Hepatocyte (in vitro differentiated cells): ENCODE data around the gene EML6.

ENCODE experiments used
- EZH2 ChIP-seq: fragments of 200-600 bp; sonication (generic); IDR thresholded peaks from 2 replicates; pipeline ENCODE4 v1.6.1; 2016; ENCODE audit warnings: antibody characterized with exemption, mild to moderate bottlenecking, borderline replicate concordance
- EZH2phosphoT487 ChIP-seq: fragments of 200-600 bp; sonication (generic); IDR thresholded peaks from one replicate; pipeline ENCODE4 v1.6.1; 2018; ENCODE audit warnings: antibody characterized with exemption, mild to moderate bottlenecking, low read depth, moderate library complexity; ENCODE audit not compliant: unreplicated experiment, severe bottlenecking
- TF ChIP-seq, protein P1 (sequence below): fragments of 200-600 bp; sonication (generic); IDR thresholded peaks from 2 replicates; pipeline ENCODE4 v1.5.1; 2016; ENCODE audit warnings: antibody characterized with exemption, mild to moderate bottlenecking; ENCODE audit not compliant: poor library complexity

DNA sequence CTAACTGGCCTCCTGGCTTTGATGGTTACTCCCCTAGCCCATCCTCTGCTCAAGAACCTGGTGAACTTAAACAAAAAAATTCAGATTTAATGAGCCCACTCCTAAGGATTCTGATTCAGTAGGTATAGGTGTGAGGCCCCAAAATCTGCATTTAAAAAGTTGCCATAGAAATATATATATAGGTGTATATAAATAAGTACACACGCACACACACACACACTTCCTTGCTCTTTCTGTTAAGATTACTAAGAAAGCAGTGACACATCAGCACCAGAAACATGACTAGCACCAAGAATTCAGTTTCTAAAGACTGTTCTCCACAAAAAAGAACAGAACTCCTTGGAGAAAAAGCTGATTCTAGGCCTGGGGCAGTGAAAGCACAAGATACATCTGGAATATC, 17.8 kb downstream of the EML6 start:
- TF ChIP-seq, protein P1, sequence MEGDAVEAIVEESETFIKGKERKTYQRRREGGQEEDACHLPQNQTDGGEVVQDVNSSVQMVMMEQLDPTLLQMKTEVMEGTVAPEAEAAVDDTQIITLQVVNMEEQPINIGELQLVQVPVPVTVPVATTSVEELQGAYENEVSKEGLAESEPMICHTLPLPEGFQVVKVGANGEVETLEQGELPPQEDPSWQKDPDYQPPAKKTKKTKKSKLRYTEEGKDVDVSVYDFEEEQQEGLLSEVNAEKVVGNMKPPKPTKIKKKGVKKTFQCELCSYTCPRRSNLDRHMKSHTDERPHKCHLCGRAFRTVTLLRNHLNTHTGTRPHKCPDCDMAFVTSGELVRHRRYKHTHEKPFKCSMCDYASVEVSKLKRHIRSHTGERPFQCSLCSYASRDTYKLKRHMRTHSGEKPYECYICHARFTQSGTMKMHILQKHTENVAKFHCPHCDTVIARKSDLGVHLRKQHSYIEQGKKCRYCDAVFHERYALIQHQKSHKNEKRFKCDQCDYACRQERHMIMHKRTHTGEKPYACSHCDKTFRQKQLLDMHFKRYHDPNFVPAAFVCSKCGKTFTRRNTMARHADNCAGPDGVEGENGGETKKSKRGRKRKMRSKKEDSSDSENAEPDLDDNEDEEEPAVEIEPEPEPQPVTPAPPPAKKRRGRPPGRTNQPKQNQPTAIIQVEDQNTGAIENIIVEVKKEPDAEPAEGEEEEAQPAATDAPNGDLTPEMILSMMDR = no peak
- TF ChIP-seq EZH2phosphoT487 (no peak), EZH2 (no peak)
